ENCODE results near the gene C1QTNF8. TPM values are rescaled to one million over a fixed set of nuclear protein-coding genes. Genes with fewer than 3 reads are reported as not detected.

The C1QTNF8 gene
- total RNA-seq, 1 donor = not detected

- no peak overlapping the region for H3K4me3 ChIP-seq (ENCODE audit: low read depth, low read length)
- DNase-seq (ENCODE audit: low read depth) = no peak
- TF ChIP-seq CTCF (IDR thresholded peaks at IDR 0.05; ENCODE audit: insufficient read depth, low read length) = no peak
These were observed 26.3 kb upstream of the C1QTNF8 start for GRCh38 chr16:1122398-1122765.

GRCh38 chr16:1121601-1122397, 25.8 kb upstream of the C1QTNF8 start:
- no peak for TF ChIP-seq CTCF (IDR thresholded peaks at IDR 0.05; ENCODE audit: insufficient read depth, low read length)
- DNase-seq (ENCODE audit: low read depth) = no peak
- no peak overlapping the region for H3K4me3 ChIP-seq (ENCODE audit: low read depth, low read length)

- no peak for DNase-seq (ENCODE audit: low read depth)
- TF ChIP-seq CTCF (IDR thresholded peaks at IDR 0.05; ENCODE audit: insufficient read depth, low read length) = no peak
- H3K4me3 ChIP-seq (ENCODE audit: low read depth, low read length) = no peak overlapping the region
These were observed 25.0 kb upstream of the C1QTNF8 start for GRCh38 chr16:1121009-1121408.

- no peak for DNase-seq (ENCODE audit: low read depth)
- H3K4me3 ChIP-seq (ENCODE audit: low read depth, low read length) = no peak overlapping the region
- no peak for TF ChIP-seq CTCF (IDR thresholded peaks at IDR 0.05; ENCODE audit: insufficient read depth, low read length)
These were observed 24.5 kb upstream of the C1QTNF8 start for GRCh38 chr16:1120577-1120941.

- no peak overlapping the region for H3K4me3 ChIP-seq (ENCODE audit: low read depth, low read length)
- no peak for TF ChIP-seq CTCF (IDR thresholded peaks at IDR 0.05; ENCODE audit: insufficient read depth, low read length)
- no peak for DNase-seq (ENCODE audit: low read depth)
These were observed 23.9 kb upstream of the C1QTNF8 start for GRCh38 chr16:1119766-1120576.

- H3K4me3 ChIP-seq (ENCODE audit: low read depth, low read length) = no peak overlapping the region
- TF ChIP-seq CTCF (IDR thresholded peaks at IDR 0.05; ENCODE audit: insufficient read depth, low read length) = no peak
- no peak for DNase-seq (ENCODE audit: low read depth)
These were observed 23.1 kb upstream of the C1QTNF8 start for GRCh38 chr16:1119129-1119528.

Measured in fibroblast of the aortic adventitia (primary cell).